H1 (cell line): ENCODE data around the gene CYP2A6. TPM values are rescaled to one million over a fixed set of nuclear protein-coding genes. Genes with fewer than 3 reads are reported as not detected.

Experiments used
- polyA plus RNA-seq, 7 experiments: library from polyadenylated mRNA; depleted of rRNA in 3 of 7; stranded (reverse) in 5 of 7; unstranded in 2 of 7; fragments of >200 nt in 5 of 7; fragments of 200-250 nt in 2 of 7; gene quantifications; 1 replicate in 5 of 7; 2 replicates in 1 of 7; 4 replicates in 1 of 7; pipeline versions ENCODE4 v1.2.1 to v1.2.3, GENCODE V29; 2011 to 2013; ENCODE audit warnings: missing spikeins in 2 of 7, mixed read lengths in 2 of 7
- total RNA-seq: library from RNA; stranded (reverse); fragmentation: NEBNext Ultra II Directional; extraction: Animal tissue kit (Norgen Biotek cat#: 25700); gene quantifications from 2 replicates; pipeline ENCODE4 v1.2.1, GENCODE V29; 2021

CYP2A6 gene
- total and polyA plus RNA-seq, 2 of the 8 experiments (the other 6 are each of a cell fraction or from before 2014, with no cell fraction given): 0.33 TPM; not detected in 1

Other genes starting within 250 kb of the CYP2A6 start
- gene LTBP4, start 249.1 kb downstream of the CYP2A6 start, total RNA-seq: 75.3 and 77.1 TPM in 2 replicates
- gene LTBP4, start 249.1 kb downstream of the CYP2A6 start, polyA plus RNA-seq (2011; rRNA removed): 54.5 and 111 TPM in 2 replicates
- 24.8 and 29.4 TPM in 2 replicates for gene NUMBL, start 159.8 kb downstream of the CYP2A6 start, total RNA-seq
- gene NUMBL, start 159.8 kb downstream of the CYP2A6 start, polyA plus RNA-seq (2011; rRNA removed): 13.5 and 20.0 TPM in 2 replicates
- 39.3 and 41.7 TPM in 2 replicates for gene COQ8B, start 133.6 kb downstream of the CYP2A6 start, total RNA-seq
- gene COQ8B, start 133.6 kb downstream of the CYP2A6 start, polyA plus RNA-seq (2011; rRNA removed): 46.1 and 67.6 TPM in 2 replicates
- gene ITPKC, start 133.3 kb downstream of the CYP2A6 start, total RNA-seq: 8.9 and 9.5 TPM in 2 replicates
- 5.2 and 7.8 TPM in 2 replicates for gene ITPKC, start 133.3 kb downstream of the CYP2A6 start, polyA plus RNA-seq (2011; rRNA removed)
- gene ACTMAP, start 100.0 kb downstream of the CYP2A6 start, total RNA-seq: 24.8 and 26.5 TPM in 2 replicates
- 24.1 and 30.3 TPM in 2 replicates for gene ACTMAP, start 100.0 kb downstream of the CYP2A6 start, polyA plus RNA-seq (2011; rRNA removed)
- gene SNRPA, start 99.2 kb downstream of the CYP2A6 start, total RNA-seq: 201 and 220 TPM in 2 replicates
- 202 and 283 TPM in 2 replicates for gene SNRPA, start 99.2 kb downstream of the CYP2A6 start, polyA plus RNA-seq (2011; rRNA removed)
- gene MIA, start 74.9 kb downstream of the CYP2A6 start, total RNA-seq: not detected in 2 replicates
- not detected in 2 replicates for gene MIA, start 74.9 kb downstream of the CYP2A6 start, polyA plus RNA-seq (2011; rRNA removed)
- 15.8 and 15.9 TPM in 2 replicates for gene RAB4B, start 72.2 kb downstream of the CYP2A6 start, total RNA-seq
- 28.6 and 42.1 TPM in 2 replicates for gene RAB4B, start 72.2 kb downstream of the CYP2A6 start, polyA plus RNA-seq (2011; rRNA removed)
- 101 and 103 TPM in 2 replicates for gene EGLN2, start 51.3 kb downstream of the CYP2A6 start, total RNA-seq
- 86.9 and 101 TPM in 2 replicates for gene EGLN2, start 51.3 kb downstream of the CYP2A6 start, polyA plus RNA-seq (2011; rRNA removed)
- 0.78 TPM in 1 of 2 replicates, not detected in the other for gene CYP2A7, start 31.8 kb upstream of the CYP2A6 start, total RNA-seq
- gene CYP2A7, start 31.8 kb upstream of the CYP2A6 start, polyA plus RNA-seq (2011; rRNA removed): 0.23 and 0.35 TPM in 2 replicates
- gene CYP2B6, start 140.8 kb upstream of the CYP2A6 start, total RNA-seq: 3.6 and 5.4 TPM in 2 replicates
- gene CYP2B6, start 140.8 kb upstream of the CYP2A6 start, polyA plus RNA-seq (2011; rRNA removed): 1.2 and 2.8 TPM in 2 replicates
- 0.60 and 0.78 TPM in 2 replicates for gene CYP2A13, start 238.0 kb upstream of the CYP2A6 start, total RNA-seq
- gene CYP2A13, start 238.0 kb upstream of the CYP2A6 start, polyA plus RNA-seq (2011; rRNA removed): 0.63 and 0.88 TPM in 2 replicates